Mucosa of stomach (tissue), 1 donor: ENCODE data around the gene HAGH.

Source experiments
- H3K27me3 ChIP-seq: one replicate; pipeline ENCODE4 v1.7.0; 2013; ENCODE audit warnings: mild to moderate bottlenecking, low read length; ENCODE audit not compliant: control insufficient read depth, insufficient read depth
- H3K36me3 ChIP-seq: one replicate; pipeline ENCODE4 v1.7.0; 2013; ENCODE audit warnings: low read length; ENCODE audit not compliant: control insufficient read depth, insufficient read depth
- H3K4me1 ChIP-seq: one replicate; pipeline ENCODE4 v1.7.0; 2013; ENCODE audit warnings: mild to moderate bottlenecking, low read length; ENCODE audit not compliant: control insufficient read depth, insufficient read depth
- H3K4me3 ChIP-seq: one replicate; pipeline ENCODE4 v1.7.0; 2013; ENCODE audit warnings: low read length
- H3K9ac ChIP-seq: one replicate; pipeline ENCODE4 v1.7.0; 2013; ENCODE audit warnings: mild to moderate bottlenecking, low read length, moderate library complexity
- H3K9me3 ChIP-seq: one replicate; pipeline ENCODE4 v1.7.0; 2013; ENCODE audit warnings: mild to moderate bottlenecking, low read length, moderate library complexity; ENCODE audit not compliant: control insufficient read depth
- donor health status: Pancreatic carcinoma.

Gene HAGH

DNA sequence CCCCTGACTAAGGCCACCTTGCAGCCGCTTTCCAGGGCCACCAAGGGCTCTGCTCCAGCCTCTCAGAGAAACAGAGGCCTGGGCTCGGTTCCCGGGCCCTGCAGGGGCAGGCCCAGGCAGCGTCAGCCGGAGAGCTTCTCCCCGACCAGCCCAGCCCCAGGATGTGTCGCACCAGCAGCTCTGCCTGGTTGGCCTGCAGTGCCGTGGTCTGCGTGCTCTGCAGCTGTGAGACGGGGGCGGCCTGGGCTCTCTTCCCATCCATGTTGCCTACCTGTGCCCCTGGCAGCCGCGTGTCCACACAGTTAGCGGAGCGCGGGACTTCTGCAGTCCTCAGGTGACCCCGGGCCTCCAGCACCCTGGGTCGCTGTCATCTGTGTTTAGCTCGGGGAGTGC is 37.9 kb downstream of the HAGH start:
- Histone ChIP-seq H3K9me3 (no peaks in the 10 kb centered on the region), H3K36me3 (no peaks in the 10 kb centered on the region), H3K9ac (no peak overlapping the region), H3K4me1 (peaks cover 5% of the 10 kb centered on the region), H3K4me3 (no peak overlapping the region), H3K27me3 (no peaks in the 10 kb centered on the region)

DNA sequence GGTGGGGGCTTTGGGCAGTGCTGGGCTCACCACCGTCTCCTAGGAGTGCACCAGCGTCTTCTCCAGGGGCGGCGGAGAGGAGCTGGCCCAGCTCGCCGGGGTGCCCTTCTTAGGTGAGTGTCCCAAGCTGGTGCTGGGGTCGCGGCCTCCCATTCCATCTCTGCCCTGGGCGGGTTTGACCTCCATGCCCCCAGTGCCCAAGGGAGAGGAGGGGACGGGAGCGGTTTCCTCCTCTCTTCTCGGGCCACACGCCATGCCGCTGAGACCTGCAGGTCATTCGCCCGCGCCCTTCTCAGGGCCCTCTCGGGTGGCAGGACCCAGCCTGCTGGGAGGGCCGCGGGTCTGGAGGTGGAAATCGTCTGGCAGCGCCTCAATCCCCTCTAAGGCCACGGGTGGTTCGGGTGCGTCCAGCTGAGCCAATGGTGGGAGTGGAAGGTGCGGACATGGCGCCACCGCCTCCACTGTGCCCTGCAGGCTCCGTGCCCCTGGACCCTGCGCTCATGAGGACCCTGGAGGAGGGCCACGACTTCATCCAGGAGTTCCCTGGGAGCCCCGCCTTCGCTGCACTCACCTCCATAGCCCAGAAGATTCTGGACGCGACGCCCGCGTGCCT is 38.4 kb downstream of the HAGH start:
- Histone ChIP-seq H3K27me3 (no peaks in the 10 kb centered on the region), H3K9ac (no peak overlapping the region), H3K36me3 (no peaks in the 10 kb centered on the region), H3K4me1 (no peaks in the 10 kb centered on the region), H3K9me3 (no peaks in the 10 kb centered on the region), H3K4me3 (no peak overlapping the region)

DNA sequence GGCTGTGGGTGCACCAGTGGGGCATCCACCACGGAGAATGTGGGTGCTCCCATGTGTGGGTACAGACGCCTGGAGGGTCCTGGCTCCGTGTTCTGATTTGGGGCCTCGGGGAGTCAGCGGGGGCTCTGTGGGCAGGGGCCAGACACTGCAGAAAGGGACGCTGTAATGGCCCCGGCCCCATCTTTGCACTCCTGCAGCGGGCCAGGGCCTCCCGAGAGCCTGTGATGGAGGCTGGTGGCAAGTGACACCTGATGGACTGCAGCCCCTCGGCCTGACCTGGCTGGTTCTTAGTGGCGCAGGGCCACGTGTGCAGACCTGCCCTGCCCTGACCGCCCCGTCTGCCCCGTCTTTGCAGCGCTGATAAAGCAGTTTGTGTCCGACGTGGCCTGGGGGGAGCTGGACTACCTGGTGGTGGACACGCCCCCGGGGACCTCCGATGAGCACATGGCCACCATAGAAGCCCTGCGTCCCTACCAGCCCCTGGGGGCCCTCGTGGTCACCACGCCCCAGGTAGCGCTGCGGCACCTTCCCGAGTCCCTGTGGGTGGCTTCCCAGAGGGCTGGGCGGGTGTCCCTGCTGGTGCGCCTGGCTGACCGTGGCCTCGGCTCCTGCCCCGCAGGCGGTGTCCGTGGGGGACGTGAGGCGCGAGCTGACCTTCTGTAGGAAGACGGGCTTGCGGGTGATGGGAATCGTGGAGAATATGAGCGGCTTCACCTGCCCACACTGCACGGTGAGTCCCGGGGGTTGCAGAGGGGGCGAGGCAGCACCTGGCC is 39.1 kb downstream of the HAGH start:
- no peaks in the 10 kb centered on the region for H3K9me3 ChIP-seq
- no peaks in the 10 kb centered on the region for H3K36me3 ChIP-seq
- H3K27me3 ChIP-seq: no peaks in the 10 kb centered on the region
- H3K4me3 ChIP-seq: no peak overlapping the region
- no peaks in the 10 kb centered on the region for H3K4me1 ChIP-seq
- no peak overlapping the region for H3K9ac ChIP-seq

DNA sequence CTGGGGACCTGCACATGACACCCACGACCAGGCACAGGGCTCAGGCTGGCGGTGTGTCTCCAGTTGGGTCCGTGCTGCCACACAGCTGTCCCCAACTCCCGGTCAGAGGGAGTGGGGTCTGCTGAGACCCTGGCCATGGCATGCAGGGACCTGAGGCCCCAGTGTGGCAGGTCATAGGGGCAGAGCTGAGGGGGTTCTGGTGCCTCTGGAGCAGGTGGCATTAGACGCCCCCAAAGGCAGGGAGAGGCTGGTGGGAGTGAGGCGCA is 39.6 kb downstream of the HAGH start:
- H3K36me3 ChIP-seq: no peaks in the 10 kb centered on the region
- H3K27me3 ChIP-seq: no peaks in the 10 kb centered on the region
- no peaks in the 10 kb centered on the region for H3K9me3 ChIP-seq
- no peak overlapping the region for H3K9ac ChIP-seq
- no peak overlapping the region for H3K4me3 ChIP-seq
- H3K4me1 ChIP-seq: no peaks in the 10 kb centered on the region

DNA sequence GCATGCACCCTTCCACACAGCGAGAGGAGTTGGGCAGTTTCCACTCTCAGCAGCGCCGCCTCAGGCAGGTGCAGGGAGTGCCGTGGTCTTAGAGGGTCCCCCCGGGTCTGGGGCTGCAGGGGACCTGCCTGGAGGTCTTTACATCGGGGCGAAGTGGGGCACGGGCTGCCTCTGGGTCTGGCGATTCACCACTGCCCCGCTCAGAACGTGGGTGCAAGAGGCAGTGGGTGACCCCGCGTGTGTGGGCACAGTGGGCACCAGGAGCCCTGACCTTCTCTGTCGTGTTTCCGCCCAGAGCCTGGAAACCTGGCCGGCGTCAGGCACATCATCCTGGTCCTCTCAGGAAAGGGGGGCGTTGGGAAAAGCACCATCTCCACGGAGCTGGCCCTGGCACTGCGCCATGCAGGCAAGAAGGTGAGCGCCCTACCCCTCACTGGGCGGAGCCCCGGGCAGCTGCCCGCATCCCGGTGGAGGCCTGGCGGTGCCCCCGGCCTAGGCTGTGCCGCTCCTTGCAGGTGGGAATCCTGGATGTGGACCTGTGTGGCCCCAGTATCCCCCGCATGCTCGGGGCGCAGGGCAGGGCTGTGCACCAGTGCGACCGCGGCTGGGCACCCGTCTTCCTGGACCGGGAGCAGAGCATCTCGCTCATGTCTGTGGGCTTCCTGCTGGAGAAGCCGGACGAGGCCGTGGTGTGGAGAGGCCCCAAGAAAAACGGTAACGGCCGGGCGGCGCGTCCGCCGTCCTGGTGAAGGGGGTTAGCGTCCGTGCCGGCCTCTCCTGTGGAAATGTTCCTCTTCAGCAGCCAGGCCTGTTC is 40.2 kb downstream of the HAGH start:
- no peaks in the 10 kb centered on the region for H3K9me3 ChIP-seq
- H3K27me3 ChIP-seq: no peaks in the 10 kb centered on the region
- H3K4me1 ChIP-seq: peaks cover 4% of the 10 kb centered on the region
- no peak overlapping the region for H3K4me3 ChIP-seq
- H3K36me3 ChIP-seq: no peaks in the 10 kb centered on the region
- no peak overlapping the region for H3K9ac ChIP-seq

DNA sequence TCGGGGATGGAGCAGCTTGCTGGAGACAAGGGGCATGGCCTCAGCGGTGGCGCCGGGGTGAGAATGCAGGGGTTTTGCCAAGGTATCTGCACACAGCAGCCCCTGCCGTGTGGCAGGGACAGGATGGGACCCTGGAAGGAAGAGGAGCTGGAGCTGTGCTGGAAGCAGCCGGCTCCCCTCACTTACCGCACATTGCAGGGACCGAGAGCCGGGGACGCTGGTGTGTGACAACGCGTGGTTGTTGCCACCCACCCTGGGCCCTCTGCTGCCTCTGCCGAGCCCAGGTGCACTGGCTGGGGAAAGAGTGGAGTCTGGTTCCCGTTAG is 40.8 kb downstream of the HAGH start:
- Histone ChIP-seq H3K27me3 (no peaks in the 10 kb centered on the region), H3K4me1 (peaks cover 9% of the 10 kb centered on the region), H3K36me3 (no peaks in the 10 kb centered on the region), H3K9me3 (no peaks in the 10 kb centered on the region), H3K9ac (no peak overlapping the region), H3K4me3 (no peak overlapping the region)

DNA sequence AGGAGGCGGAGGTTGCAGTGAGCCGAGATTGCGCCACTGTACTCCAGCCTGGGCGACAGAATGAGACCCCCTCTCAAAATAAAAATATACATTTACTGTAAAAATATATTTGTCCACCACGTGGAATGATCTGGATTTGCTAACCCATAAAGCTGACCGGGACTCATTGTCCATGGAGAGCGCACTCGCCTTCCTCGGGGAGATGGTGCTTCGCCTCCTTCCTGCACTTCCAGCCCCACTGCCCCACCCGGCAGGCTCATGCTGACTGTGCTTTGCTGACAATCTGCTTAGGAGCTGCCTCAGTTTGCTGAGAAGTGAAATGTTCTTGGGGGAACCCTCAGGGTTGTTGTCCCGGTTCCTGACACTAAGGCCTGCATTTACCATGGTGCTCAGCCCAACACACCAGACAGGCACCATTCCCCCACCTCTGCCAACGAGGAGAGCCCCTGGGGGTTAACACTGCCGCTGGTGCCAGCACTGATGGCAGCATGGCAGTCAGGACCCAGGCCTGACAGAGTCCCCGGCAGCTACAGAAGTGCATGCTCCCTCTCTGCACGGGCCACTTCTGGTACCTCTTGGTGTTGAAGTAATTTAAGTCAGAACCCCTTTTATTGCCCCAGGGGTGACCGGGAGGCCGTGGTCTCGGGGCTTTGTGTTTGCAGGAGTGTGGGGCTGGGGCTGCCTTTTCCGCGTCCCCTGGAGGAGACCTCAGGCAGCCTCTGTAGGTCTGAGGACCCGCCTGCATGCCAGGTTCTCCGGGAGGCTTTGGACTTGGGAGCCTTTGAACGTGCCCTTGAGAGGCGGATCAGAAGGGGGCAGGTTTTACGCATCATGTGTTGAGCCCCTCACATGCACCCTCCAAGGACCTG is 41.4 kb downstream of the HAGH start:
- no peaks in the 10 kb centered on the region for H3K27me3 ChIP-seq
- H3K9me3 ChIP-seq: no peaks in the 10 kb centered on the region
- no peaks in the 10 kb centered on the region for H3K36me3 ChIP-seq
- peaks cover 9% of the 10 kb centered on the region for H3K4me1 ChIP-seq
- no peak overlapping the region for H3K9ac ChIP-seq
- no peak overlapping the region for H3K4me3 ChIP-seq

DNA sequence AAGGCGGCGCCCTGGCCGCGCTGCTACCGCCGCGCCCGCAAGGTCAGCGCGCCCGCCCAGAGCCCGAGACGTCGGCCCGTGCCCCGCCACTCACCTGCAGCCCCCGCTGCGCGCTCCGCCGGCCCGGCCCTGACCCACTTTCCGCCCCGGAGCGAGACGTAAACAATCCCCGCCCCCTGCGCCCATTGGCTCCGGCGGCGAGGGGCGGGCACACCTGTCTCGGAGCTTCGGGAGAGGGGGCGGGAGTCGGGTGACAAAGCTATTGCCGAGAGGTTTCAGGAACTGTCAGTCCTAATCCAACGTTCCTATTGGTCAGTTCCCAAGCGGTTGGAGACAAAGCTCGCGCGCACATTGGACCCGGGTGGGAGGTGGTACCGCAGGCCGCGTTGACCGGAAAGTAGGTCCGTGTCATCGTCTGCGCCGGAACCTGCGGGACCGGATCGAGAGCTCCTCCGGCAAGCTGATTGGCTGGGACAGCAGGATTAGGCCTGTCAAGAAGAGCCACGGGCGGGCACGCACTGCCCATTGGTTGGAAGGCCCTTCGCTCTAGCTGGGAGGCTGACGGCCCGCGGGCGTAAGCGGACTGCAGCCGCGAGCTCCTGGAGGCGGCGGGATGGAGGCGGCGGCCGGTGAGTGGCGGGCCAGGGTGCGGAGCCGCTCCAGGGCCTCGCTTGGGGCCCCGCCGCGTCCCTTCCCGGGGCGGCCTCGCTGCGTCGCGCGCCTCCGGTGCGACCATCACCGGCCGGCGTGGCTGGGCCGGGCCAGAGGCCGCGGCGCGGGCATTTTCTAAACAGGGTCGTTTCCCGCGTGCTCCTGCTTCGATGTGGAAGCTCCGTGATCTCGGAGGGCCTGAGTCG is 44.0 kb downstream of the HAGH start, which contains the start of the genes NUBP2 and SPSB3:
NUBP2 (plus strand) TSS at position 553 of the 857 bp plus-strand sequence; CDS start at position 614, 61 bp downstream.
SPSB3 (minus strand) TSS at position 164 of the 857 bp plus-strand sequence. CDS start 1,088 bp downstream, outside the sequence.
- H3K36me3 ChIP-seq: no peaks in the 10 kb centered on the region
- no peaks in the 10 kb centered on the region for H3K9me3 ChIP-seq
- H3K9ac ChIP-seq: peak within 1 kb of the TSS; percentile 73
- H3K27me3 ChIP-seq: no peaks in the 10 kb centered on the region
- peaks cover 9% of the 10 kb centered on the region for H3K4me1 ChIP-seq
- H3K4me3 ChIP-seq: peak within 1 kb of the TSS; percentile 51

DNA sequence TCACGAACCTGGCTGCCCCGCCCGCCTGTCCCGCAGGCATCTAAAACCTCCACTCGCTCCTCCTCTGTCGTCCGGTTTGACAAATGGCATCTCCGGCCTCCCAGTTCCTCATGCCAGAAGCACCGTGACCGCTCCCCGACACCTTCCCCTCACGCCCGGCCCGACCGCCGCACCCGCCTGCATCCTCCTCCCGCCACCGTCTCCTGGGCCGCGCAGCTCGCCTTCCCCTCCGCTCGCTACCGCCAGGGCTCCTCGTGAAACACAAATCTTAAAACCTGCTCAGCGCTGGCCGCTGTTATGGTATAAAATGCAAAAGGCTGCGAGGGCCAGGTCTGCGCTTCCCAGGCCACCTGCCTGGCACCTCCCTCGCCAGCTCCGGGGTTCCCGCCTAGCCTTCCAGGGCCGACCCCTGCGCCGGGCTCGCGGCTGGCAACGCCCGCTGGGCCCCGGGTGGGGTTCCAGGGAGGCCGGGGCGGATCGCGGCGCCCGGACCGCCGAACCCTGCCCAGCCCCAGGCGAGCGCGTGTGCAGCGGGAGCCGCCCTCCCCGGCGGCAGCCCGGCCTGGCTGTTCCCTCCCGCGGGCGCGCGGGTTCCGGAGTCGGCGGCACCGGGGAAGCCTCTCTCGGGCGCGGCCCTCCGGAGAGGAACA is 44.7 kb downstream of the HAGH start:
- peak overlapping the region; percentile 41 for H3K4me3 ChIP-seq
- no peaks in the 10 kb centered on the region for H3K27me3 ChIP-seq
- H3K4me1 ChIP-seq: peaks cover 9% of the 10 kb centered on the region
- peak overlapping the region; percentile 62 for H3K9ac ChIP-seq
- no peaks in the 10 kb centered on the region for H3K9me3 ChIP-seq
- no peaks in the 10 kb centered on the region for H3K36me3 ChIP-seq

DNA sequence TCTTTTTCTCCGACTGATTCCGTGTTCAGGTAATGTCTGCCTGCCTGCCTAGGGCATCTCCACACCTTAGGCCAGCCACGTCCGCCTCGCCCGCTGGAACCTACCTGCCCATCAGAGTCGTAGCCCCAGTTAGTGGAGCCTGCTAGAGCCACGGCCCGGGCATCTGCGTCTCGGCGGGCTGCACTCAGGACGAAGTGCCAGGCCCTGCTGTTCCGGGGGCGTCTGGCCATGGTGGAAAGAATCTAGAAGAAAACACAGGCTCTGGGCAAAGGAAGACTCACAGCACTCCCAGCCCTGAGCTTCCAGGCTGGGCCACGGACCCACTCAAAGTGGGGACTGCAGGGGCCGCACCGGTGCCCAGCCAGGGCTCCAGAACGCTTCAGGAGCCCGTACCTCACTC is 45.4 kb downstream of the HAGH start:
- H3K9me3 ChIP-seq: no peaks in the 10 kb centered on the region
- H3K27me3 ChIP-seq: no peaks in the 10 kb centered on the region
- H3K9ac ChIP-seq: peak overlapping the region; percentile 62
- peak overlapping the region; percentile 41 for H3K4me3 ChIP-seq
- no peaks in the 10 kb centered on the region for H3K36me3 ChIP-seq
- H3K4me1 ChIP-seq: peaks cover 9% of the 10 kb centered on the region

DNA sequence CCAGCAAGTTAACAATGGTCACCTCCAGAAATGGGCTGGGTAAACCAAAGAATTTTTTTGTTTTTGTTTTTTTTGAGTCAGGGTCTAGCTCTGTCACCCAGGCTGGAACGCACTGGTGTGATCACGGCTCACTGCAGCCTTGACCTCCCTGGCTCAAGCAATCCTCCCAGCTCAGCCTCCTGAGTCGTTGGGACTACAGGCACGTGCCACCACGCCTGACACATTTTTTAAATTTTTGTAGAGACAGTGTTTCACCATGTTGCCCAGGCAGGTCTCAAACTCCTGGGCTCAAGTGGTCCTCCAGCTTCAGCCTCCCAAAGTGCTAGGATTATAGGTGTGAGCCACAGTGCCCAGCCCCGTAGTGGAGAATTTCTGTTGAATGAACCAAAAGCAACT is 46.0 kb downstream of the HAGH start:
- Histone ChIP-seq H3K9ac (no peak overlapping the region), H3K4me3 (no peak overlapping the region), H3K36me3 (no peaks in the 10 kb centered on the region), H3K9me3 (no peaks in the 10 kb centered on the region), H3K27me3 (no peaks in the 10 kb centered on the region), H3K4me1 (peaks cover 9% of the 10 kb centered on the region)
